Transverse colon (tissue), 4 donors: ENCODE measurements around the gene SERPINF2. TPM values are rescaled to one million over a fixed set of nuclear protein-coding genes. Genes with fewer than 3 reads are reported as not detected.

Experiments used
- DNase-seq: peaks from one replicate; pipeline ENCODE4 v3.0.0-alpha.2; 2019
- H3K27ac ChIP-seq, 4 donors: fragments of 200-600 bp; sonication (generic); 2 replicates each; pipeline ENCODE4 v1.5.1; 2016 to 2018; ENCODE audit warnings: inconsistent platforms in 4 of 4
- H3K27me3 ChIP-seq: fragments of 200-600 bp; sonication (generic); 2 replicates; pipeline ENCODE4 v1.5.1; 2017; ENCODE audit warnings: inconsistent platforms
- H3K36me3 ChIP-seq, 4 donors: fragments of 200-600 bp; sonication (generic); 2 replicates each; pipeline ENCODE4 v1.5.1; 2017 to 2019; ENCODE audit warnings: inconsistent platforms in 4 of 4
- H3K4me1 ChIP-seq, 4 donors: fragments of 200-600 bp; sonication (generic); 2 replicates each; pipeline ENCODE4 v1.5.1; 2017 to 2020; ENCODE audit warnings: inconsistent platforms in 4 of 4
- H3K4me3 ChIP-seq, 4 donors: fragments of 200-600 bp; sonication (generic); 1 replicate in 1 of 4; 2 replicates in 3 of 4; pipeline versions ENCODE4 v1.5.1 to v1.6.1; 2017 to 2019; ENCODE audit warnings: inconsistent platforms in 4 of 4
- H3K9me3 ChIP-seq, 2 donors: fragments of 200-600 bp; sonication (generic); 2 replicates each; pipeline ENCODE4 v1.5.1; 2017 to 2019; ENCODE audit warnings: inconsistent platforms in 2 of 2
- CTCF ChIP-seq, 5 experiments: fragments of 200-600 bp in 3 of 5; fragments of 450-650 bp in 2 of 5; sonication (generic) in 3 of 5; IDR thresholded peaks; 1 replicate in 2 of 5; 2 replicates in 3 of 5; pipeline ENCODE4 v1.5.1; 2016 to 2017; ENCODE audit warnings: antibody characterized with exemption in 5 of 5, inconsistent platforms in 3 of 5, mild to moderate bottlenecking in 2 of 5, moderate library complexity in 1 of 5
- EP300 ChIP-seq: sonication (generic); formaldehyde crosslinking; IDR thresholded peaks from one replicate; pipeline ENCODE4 v1.6.1; 2017; ENCODE audit warnings: antibody characterized with exemption, low read depth
- POLR2A ChIP-seq: fragments of 450-650 bp; IDR thresholded peaks from one replicate; pipeline ENCODE4 v1.6.1; 2016; ENCODE audit warnings: antibody characterized with exemption, mild to moderate bottlenecking, moderate library complexity
- POLR2AphosphoS5 ChIP-seq, 3 donors: sonication (generic); formaldehyde crosslinking; IDR thresholded peaks; one replicate each; pipeline ENCODE4 v1.6.1; 2016; ENCODE audit warnings: antibody characterized with exemption in 3 of 3
- WGBS, 2 donors: methylation state at CpG; one replicate each; pipeline ENCODE4 v1.1.5; 2018; ENCODE audit warnings: low coverage in 1 of 2; 5-methylcytosine and 5-hydroxymethylcytosine counted together
- in situ Hi-C, 4 donors: fragments of 200-750 bp; cut with MboI; loops; one replicate each; pipeline versions ENCODE4 v1.15.0 to v1.15.1; 2017; ENCODE audit warnings: low sequenced_read_pairs in 3 of 4, low pct_ligation_motif_present in 1 of 4, low pct_unique_long_range_greater_than_20kb in 1 of 4
- intact Hi-C: fragments of 100-400 bp; cut with DNase I; formaldehyde crosslinking; loops from one replicate; pipeline ENCODE4 v1.15.1; 2023; ENCODE audit warnings: low total_unique reads
- total RNA-seq, 4 donors: library from RNA; depleted of rRNA; stranded (reverse); fragments of >200 nt; gene quantifications; one replicate each; pipeline ENCODE4 v1.1.0, GENCODE V29; 2016

Gene SERPINF2
- total RNA-seq, 4 donors from 2014 or later, result 3.2 to 10.5 (median 3.4) TPM; not detected in 1

- intact Hi-C loops, result no loop called here
- in situ Hi-C loops, result no loop called here
- no peak overlapping the region for H3K4me3 ChIP-seq
- no peaks in the 10 kb centered on the region for H3K9me3 ChIP-seq
- no peak overlapping the region for H3K27ac ChIP-seq
- H3K27me3 ChIP-seq, result no peaks in the 10 kb centered on the region
- TF ChIP-seq EP300, result no peak
- TF ChIP-seq CTCF (IDR thresholded peaks at IDR 0.05), result no peak
- no peak for TF ChIP-seq POLR2A
- no peak for TF ChIP-seq POLR2AphosphoS5 (IDR thresholded peaks at IDR 0.05)
- WGBS, 2 donors, result 81 to 84% methylated on average over 8 to 29 of the region's 29 CpGs
- H3K36me3 ChIP-seq, result no peaks in the 10 kb centered on the region
- H3K4me1 ChIP-seq, result peaks cover 0 to 11% (median 5%) of the 10 kb centered on the region in 4 donors
- DNase-seq, result no peak
Observed at GRCh38 chr17:1744551-1745512, 2.2 kb downstream of the SERPINF2 start.

GRCh38 chr17:1745513-1746020 is 2.9 kb downstream of the SERPINF2 start:
- Histone ChIP-seq H3K4me1 (peaks cover 0 to 11% (median 5%) of the 10 kb centered on the region in 4 donors), H3K36me3 (no peaks in the 10 kb centered on the region), H3K27ac (no peak overlapping the region), H3K9me3 (no peaks in the 10 kb centered on the region), H3K4me3 (no peak overlapping the region), H3K27me3 (no peaks in the 10 kb centered on the region)
- in situ Hi-C loops, result no loop called here
- 91% methylated on average over 11 of the region's 12 CpGs; no CpG with 5 or more reads in 1 of the 2 donors for WGBS, 2 donors
- DNase-seq, result no peak
- intact Hi-C loops, result no loop called here
- no peak for TF ChIP-seq EP300
- no peak for TF ChIP-seq POLR2AphosphoS5 (IDR thresholded peaks at IDR 0.05)
- no peak for TF ChIP-seq CTCF (IDR thresholded peaks at IDR 0.05)
- TF ChIP-seq POLR2A, result no peak

- 67 to 80% methylated on average over 3 to 18 of the region's 22 CpGs for WGBS, 2 donors
- Histone ChIP-seq H3K36me3 (no peaks in the 10 kb centered on the region), H3K27me3 (no peaks in the 10 kb centered on the region), H3K27ac (peak overlapping the region; percentile 4 to 50 (median 28)), H3K4me1 (peaks cover 0 to 24% (median 11%) of the 10 kb centered on the region in 4 donors), H3K9me3 (no peaks in the 10 kb centered on the region), H3K4me3 (no peak overlapping the region)
- DNase-seq, result peak; percentile 77
- in situ Hi-C loops, result no loop called here
- intact Hi-C loops, result no loop called here
- TF ChIP-seq EP300 (peak; percentile 88), POLR2AphosphoS5 (IDR thresholded peaks at IDR 0.05) (peak; percentile 42 to 60 (median 59)), POLR2A (no peak)
Observed at GRCh38 chr17:1746975-1747543, 4.4 kb downstream of the SERPINF2 start.

- Histone ChIP-seq H3K9me3 (no peaks in the 10 kb centered on the region), H3K36me3 (no peaks in the 10 kb centered on the region), H3K4me1 (peaks cover 0 to 37% (median 16%) of the 10 kb centered on the region in 4 donors), H3K27ac (peak overlapping the region in 1 of 4 donors; percentile 13), H3K4me3 (no peak overlapping the region), H3K27me3 (no peaks in the 10 kb centered on the region)
- WGBS, 2 donors, result 79% methylated on average over 9 of the region's 9 CpGs; no CpG with 5 or more reads in 1 of the 2 donors
- TF ChIP-seq POLR2A (no peak), EP300 (no peak), POLR2AphosphoS5 (IDR thresholded peaks at IDR 0.05) (no peak)
- DNase-seq, result no peak
- in situ Hi-C loops (no loop called here), intact Hi-C loops (no loop called here)
Observed at GRCh38 chr17:1750628-1751027, 8.0 kb downstream of the SERPINF2 start.
